Lower leg skin (tissue), 4 donors: ENCODE measurements around the gene KCNQ4. TPM values are rescaled to one million over a fixed set of nuclear protein-coding genes. Genes with fewer than 3 reads are reported as not detected.

ENCODE experiments used
- DNase-seq, 2 donors: peaks; one replicate each; pipeline ENCODE4 v3.0.0-alpha.2; 2019; ENCODE audit warnings: low spot score in 2 of 2
- H3K4me3 ChIP-seq: fragments of 200-600 bp; sonication (generic); 2 replicates; pipeline ENCODE4 v1.5.1; 2017; ENCODE audit warnings: mild to moderate bottlenecking, low read depth; ENCODE audit not compliant: poor library complexity, severe bottlenecking
- POLR2A ChIP-seq, 2 donors: fragments of 450-650 bp; IDR thresholded peaks; one replicate each; pipeline ENCODE4 v1.6.1; 2016 to 2017; ENCODE audit warnings: antibody characterized with exemption in 2 of 2, mild to moderate bottlenecking in 1 of 2, moderate library complexity in 1 of 2
- WGBS, 2 donors: methylation state at CpG; one replicate each; pipeline ENCODE4 v1.1.5; 2018; 5-methylcytosine and 5-hydroxymethylcytosine counted together
- intact Hi-C: fragments of 100-400 bp; cut with DNase I; formaldehyde crosslinking; loops from one replicate; pipeline ENCODE4 v1.15.0; 2023; ENCODE audit warnings: low total_unique reads
- total RNA-seq, 4 donors: library from RNA; depleted of rRNA; stranded (reverse); fragments of >200 nt; gene quantifications; one replicate each; pipeline ENCODE4 v1.1.0, GENCODE V29; 2016
- TF ChIP-seq, protein P1 (sequence below), 3 donors: fragments of 450-650 bp; IDR thresholded peaks; one replicate each; pipeline ENCODE4 v1.5.1; 2016; ENCODE audit warnings: antibody characterized with exemption in 3 of 3, mild to moderate bottlenecking in 3 of 3, moderate library complexity in 2 of 3

Gene KCNQ4
- total RNA-seq, 4 donors from 2014 or later = 1.3 to 2.7 (median 2.0) TPM

DNA sequence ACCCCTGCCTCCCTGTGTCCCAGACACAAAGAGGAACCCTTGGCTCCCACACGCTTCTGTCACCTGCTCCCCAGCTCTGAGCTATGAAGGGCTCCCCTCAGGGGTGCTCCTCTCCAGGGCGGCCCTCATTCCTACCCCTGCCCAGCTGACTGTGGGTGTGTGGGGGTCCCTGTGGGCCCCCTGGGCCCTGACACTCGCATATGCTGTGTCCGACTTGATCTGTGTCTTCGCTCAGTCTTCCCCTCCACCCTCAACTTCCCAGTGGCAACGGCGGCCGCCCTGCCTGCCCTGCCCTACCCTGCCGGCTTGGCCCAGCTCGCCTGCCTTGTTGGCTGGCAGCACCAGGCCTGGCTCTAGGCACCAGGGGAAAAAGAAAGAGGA lies 1.2 kb downstream of the KCNQ4 start:
- no peak for TF ChIP-seq POLR2A (IDR thresholded peaks at IDR 0.05)
- TF ChIP-seq, protein P1, sequence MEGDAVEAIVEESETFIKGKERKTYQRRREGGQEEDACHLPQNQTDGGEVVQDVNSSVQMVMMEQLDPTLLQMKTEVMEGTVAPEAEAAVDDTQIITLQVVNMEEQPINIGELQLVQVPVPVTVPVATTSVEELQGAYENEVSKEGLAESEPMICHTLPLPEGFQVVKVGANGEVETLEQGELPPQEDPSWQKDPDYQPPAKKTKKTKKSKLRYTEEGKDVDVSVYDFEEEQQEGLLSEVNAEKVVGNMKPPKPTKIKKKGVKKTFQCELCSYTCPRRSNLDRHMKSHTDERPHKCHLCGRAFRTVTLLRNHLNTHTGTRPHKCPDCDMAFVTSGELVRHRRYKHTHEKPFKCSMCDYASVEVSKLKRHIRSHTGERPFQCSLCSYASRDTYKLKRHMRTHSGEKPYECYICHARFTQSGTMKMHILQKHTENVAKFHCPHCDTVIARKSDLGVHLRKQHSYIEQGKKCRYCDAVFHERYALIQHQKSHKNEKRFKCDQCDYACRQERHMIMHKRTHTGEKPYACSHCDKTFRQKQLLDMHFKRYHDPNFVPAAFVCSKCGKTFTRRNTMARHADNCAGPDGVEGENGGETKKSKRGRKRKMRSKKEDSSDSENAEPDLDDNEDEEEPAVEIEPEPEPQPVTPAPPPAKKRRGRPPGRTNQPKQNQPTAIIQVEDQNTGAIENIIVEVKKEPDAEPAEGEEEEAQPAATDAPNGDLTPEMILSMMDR (IDR thresholded peaks at IDR 0.05) = no peak
- no peak for DNase-seq
- intact Hi-C loops = no loop called here
- WGBS, 2 donors = 61 to 67% methylated on average over 9 of the region's 10 CpGs
- H3K4me3 ChIP-seq = no peak overlapping the region

DNA sequence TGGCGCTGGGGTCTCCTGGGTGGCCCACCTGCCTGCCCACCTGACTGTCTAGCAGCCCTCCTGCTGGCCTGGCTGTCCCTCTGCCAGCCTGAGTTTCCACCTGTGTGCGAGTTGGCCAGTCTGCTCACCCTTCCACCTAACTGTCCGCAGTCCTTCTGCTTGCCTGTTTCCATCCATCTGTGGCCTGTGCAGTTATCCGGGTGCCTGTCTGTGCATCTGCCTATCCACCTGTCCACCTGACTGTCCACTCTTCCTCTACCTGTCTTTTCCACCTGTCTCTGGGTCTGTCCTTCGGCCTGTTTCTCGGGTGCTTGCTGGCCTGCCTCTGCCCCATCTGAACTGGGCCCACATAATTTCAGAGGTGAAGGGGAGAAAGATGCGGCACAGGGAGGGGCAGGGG lies 1.9 kb downstream of the KCNQ4 start:
- DNase-seq = no peak
- WGBS, 2 donors = 95 to 96% methylated on average over 7 of the region's 7 CpGs
- TF ChIP-seq, protein P1 (IDR thresholded peaks at IDR 0.05) = no peak
- no peak for TF ChIP-seq POLR2A (IDR thresholded peaks at IDR 0.05)
- no peak overlapping the region for H3K4me3 ChIP-seq
- intact Hi-C loops = no loop called here

DNA sequence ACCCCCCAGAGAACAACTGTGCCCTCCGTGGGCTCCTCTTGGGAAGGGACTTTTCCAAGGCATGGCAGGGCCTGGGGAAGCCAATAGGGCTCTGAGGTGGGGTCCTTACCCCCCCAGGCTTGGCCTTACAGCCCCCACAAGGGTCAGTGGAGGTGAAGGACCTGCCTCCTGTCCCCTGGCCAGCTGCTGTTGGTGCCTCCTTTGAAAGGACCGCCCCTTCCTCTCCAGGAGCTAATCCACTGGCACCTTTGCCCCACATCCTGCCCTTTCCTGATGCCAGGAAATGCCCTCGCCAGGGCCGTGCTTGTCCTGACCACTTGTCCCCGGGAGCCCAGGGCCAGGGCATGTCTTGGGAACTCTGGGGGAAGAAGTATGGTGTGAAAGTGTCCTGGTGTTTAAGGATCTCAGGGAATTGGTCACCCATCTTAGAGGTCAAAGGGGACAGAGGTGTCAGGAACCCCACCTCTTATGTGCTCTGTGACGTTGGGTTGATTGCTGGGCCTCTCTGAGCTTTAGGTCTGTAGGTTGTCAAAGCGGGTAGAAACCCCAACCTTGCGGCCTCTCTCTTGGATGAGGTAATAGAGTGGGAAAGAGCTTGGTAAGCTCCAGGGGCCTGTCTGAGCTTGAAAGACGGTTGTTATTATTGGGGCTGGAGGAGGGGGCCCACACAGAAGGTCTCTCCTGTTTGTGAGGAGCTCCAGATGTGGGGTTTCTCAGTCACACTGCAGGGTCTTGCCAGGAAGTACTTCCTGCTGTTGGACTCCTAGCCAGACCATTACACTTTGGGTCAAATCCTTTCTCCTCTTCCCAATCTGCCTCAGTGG lies 2.8 kb downstream of the KCNQ4 start:
- WGBS, 2 donors = 75 to 77% methylated on average over 9 of the region's 9 CpGs
- intact Hi-C loops = no loop called here

GRCh38 chr1:40786995-40787705 lies 3.6 kb downstream of the KCNQ4 start:
- WGBS, 2 donors = 84 to 93% methylated on average over 9 of the region's 9 CpGs
- no peak overlapping the region for H3K4me3 ChIP-seq
- intact Hi-C loops = no loop called here
- TF ChIP-seq, protein P1 (IDR thresholded peaks at IDR 0.05) = no peak
- TF ChIP-seq POLR2A (IDR thresholded peaks at IDR 0.05) = no peak
- no peak for DNase-seq

More for the DNA sequence above, 2.8 kb downstream of the KCNQ4 start:
- TF ChIP-seq, protein P1 (IDR thresholded peaks at IDR 0.05) = no peak
- TF ChIP-seq POLR2A (IDR thresholded peaks at IDR 0.05) = no peak
- H3K4me3 ChIP-seq = no peak overlapping the region
- no peak for DNase-seq

GRCh38 chr1:40787737-40788560 lies 4.4 kb downstream of the KCNQ4 start:
- H3K4me3 ChIP-seq = no peak overlapping the region
- TF ChIP-seq, protein P1 (IDR thresholded peaks at IDR 0.05) = no peak
- no peak for TF ChIP-seq POLR2A (IDR thresholded peaks at IDR 0.05)
- intact Hi-C loops = no loop called here
- WGBS, 2 donors = 80 to 88% methylated on average over 18 to 19 of the region's 19 CpGs
- no peak for DNase-seq
